Measurements from ENCODE around the gene A2ML1.
"Not testable (repeated sequence)": the region's sequence is repeated elsewhere in the genome, so short reads cannot be mapped to it uniquely, and the experiment has no call there.

Gene A2ML1

DNA sequence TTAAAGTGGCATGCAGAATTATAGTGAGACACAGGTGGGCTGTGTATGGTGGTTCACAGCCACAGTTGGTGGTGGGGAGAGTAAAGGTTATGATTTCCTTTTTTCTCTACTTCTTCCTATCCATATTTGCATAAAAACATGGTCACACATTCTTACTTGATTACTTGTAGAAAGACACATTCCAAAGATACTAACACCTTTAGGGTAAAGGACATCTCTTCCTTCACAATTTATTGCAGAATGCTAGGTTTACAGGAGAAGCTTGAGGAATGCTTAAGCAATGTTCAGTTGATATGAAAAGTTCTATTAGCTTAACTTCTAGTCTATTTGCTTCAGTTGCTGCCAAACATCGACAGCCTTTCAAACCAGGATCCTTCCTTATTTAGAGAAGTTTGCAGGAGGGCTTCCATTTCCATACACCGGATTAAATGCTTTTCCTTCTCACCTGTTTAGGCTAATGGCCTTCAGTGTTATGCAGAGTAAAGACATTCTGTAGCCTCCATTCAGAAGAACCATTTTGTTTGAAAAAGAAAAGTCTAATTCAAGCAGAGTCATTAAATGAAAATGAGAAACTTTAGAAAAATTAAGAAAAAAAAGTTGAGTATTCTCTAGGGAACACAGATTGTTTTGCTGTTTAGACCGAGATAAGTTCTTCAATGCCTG lies 89.3 kb downstream of the A2ML1 start:
- no peak for DNase-seq

DNA sequence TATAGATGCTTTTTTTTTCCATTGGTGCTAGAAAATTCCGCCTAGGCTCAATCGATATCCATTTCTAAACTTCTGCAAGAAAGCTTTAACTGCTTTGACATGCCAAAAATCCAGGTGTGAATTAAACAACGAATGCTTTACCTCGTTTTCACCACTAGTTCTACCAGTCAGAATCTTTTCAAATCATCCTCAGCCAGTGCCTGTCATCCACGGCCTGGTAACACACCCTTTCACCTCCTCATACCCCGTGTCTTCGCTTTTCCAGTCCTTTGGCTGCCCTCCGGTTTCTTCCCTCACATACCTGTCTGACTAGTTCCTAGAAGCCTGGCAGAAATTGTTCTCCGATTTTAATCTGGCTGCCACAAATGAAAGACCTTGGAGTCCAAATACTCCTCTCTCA lies 90.5 kb downstream of the A2ML1 start:
- DNase-seq: no peak

DNA sequence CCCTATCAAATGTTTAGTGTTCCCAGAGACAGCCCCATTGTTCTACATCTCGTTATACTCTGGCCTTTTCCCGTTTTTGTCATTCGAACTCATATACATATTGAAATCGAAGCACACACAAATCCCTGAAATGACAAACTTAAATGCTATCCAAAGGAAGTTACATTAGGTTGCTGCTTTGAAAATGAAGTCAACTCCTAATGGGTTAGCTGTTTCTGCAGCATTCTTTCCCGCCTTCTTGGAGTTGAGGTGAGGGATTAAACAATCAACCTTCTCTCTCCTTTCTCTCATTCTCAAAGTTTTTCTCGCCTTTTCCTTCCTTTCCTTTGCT lies 91.2 kb downstream of the A2ML1 start:
- no peak for DNase-seq

DNA sequence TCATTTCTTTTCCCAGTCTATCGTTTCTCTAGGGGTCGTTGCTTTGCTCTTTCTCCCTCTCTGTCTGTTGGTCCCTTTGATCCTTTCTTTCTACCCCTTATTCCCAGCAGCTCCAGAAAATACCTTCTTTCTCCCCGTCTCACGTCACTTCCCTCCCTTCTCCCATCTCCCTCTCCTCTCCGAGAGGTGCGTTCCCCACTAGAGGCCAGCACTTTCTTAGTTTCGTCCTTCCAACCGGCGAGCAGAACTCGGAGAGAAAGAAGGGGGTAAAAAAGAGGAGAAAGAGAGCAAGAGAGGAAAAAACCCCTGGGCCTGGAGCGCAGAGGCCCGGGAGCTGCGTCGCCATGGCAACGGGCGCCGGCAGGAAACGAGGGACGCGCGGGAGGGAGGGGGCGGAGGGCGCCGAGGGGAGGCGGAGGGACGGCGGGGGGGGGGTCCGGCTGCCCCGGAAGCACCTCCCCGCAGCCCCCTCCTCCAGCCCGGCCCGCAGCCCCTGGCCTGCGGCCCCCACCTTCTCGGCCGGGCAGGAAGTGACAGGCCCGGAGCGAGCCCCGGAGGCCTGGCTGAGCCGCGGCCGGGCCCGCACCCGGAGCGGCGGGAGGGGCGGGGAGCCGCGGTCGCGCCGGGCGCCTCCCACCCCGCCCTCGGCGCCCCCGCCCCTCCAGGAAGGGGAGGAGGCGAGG lies 91.8 kb downstream of the A2ML1 start, which contains the start of gene PHC1:
Gene PHC1, plus strand, starts transcription at position 477 of the 683 bp plus-strand sequence. CDS start 3,169 bp downstream, outside the sequence.
- peak; percentile 73 for DNase-seq

DNA sequence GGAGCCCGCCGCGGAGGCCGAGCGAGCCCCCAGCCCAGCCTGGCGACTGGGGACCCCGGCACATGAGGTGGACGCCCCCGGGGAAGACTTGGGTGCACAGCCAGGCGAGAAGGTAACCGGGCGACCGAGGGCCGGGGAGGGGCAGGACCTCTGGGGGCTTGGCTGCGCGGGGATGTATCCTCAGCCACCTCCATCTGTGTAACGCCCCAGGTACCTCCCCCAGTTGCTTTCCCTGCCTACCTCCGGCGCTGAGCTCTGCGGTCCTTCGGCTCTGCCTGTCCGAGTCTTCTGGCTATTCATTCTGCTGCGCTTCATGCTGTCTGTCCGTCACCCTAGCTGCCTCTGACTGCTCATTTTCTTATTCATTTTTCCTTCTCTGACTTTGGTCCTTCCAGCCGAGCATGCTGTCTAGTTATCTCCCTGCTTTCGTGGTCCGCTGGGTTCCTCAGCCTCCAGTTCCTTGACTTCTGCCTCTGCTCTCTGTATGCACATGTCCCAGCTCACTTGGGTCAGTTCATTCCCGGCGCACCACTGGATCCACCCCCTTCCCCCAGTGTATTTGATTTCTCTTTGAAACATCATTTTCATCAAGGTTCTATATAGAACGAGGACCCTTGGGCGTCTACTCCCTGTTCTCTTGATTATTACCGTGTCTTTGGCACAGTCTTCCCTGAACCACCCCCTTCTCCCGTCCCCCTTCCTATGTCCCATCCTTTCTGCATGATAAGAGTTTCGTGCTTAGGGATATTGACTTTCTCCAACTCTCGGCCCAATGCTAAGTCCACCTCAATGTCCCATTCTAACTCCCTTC lies 92.5 kb downstream of the A2ML1 start:
- DNase-seq: peak; percentile 29

DNA sequence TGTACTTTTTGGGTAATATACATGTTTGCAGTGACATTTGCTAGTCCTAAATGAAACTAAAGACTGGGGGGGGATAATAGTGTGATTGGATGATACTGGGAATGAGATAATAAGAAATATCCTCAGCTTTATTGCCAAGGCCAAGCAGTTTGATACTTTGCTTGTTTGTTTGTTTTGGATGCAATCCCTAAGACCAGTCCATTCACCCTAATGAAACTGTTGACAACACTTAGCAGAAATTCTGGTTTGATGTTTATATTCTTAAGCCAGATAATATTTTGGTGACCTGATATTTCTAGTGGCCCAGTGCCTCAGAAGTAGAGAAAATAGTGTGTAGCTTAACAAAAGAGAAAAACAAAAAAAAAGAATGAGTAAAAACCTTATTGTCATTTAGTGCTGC lies 93.7 kb downstream of the A2ML1 start:
- no peak for DNase-seq

DNA sequence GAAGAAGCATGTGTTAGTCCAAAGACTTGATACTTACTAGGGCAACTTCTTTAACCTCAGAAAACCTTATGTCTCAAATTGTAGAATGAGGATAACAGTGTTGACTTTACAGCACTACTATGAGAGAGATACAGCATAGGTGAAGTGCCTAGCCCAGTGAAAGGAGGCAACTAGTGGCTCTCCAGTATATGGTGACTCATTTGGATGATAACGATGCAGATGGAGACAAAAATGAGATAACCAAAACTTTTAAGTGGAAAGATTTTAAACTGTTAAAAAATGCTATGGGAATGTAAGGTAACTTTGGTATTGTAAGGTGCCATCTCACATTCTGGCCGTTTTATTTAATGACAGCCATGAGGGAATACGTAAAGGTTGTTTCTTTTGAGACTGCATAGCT lies 94.6 kb downstream of the A2ML1 start:
- no peak for DNase-seq

DNA sequence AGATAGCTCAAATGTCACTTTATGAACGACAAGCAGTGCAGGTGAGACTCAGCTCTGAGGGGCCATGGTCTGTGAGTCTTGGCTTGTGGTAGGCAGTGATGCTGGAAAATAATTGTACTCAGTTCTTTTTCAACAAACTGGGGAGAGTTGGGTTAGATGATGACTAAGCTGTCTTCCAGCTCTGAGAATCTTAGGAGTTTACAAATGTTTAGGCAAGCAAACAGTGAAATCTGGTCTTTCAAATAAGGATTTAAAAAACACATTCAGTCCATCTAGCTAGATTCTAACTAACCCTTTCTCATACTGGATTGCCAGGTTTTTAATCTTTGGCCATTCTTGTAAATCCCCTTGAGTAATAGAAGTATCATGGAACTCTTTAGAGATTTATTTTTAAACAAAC lies 95.3 kb downstream of the A2ML1 start:
- no peak for DNase-seq

DNA sequence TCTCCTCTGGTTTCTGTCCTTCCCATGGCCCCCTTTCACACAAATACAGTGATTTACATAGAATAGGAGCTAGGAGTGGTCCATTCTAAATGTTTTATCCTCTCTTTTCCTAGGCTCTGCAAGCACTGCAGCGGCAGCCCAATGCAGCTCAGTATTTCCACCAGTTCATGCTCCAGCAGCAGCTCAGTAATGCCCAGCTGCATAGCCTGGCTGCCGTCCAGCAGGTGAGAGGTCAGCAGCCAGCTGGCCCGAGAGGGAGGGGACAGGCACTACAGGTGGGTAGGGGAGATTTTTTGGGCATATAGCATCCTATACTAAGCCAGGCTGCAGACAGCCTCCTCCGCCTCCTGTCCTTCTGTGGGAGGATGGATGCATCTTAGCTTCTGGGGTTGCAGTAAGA lies 97.2 kb downstream of the A2ML1 start:
- not testable (repeated sequence) for DNase-seq

DNA sequence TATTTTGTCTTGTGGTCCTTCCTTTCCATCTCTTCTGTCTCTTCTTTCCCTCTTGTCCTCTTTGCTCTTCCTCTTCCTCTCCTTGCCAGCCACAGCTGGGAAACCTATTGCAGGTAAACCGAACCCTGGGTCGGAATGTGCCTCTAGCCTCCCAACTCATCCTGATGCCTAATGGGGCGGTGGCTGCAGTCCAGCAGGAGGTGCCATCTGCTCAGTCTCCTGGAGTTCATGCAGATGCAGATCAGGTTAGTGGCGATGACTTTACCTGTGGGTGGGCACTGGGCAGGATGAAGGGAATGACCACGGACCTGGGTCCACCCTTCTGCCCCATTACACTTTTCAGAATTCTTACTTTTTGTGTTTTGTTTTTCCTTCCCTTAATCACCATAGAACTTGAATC lies 100.1 kb downstream of the A2ML1 start:
- no peak for DNase-seq

All from activated gamma-delta T cell (primary cell).